Stomach smooth muscle (tissue), 2 donors: ENCODE results near the gene SLC7A8.

Source experiments
- H3K27ac ChIP-seq: one replicate; pipeline ENCODE4 v1.7.0; 2013; ENCODE audit warnings: mild to moderate bottlenecking, low read length, inconsistent platforms
- H3K27me3 ChIP-seq, 2 donors: one replicate each; pipeline ENCODE4 v1.7.0; 2013; ENCODE audit warnings: low read length in 2 of 2; ENCODE audit not compliant: insufficient read depth in 2 of 2, control insufficient read depth in 1 of 2
- H3K36me3 ChIP-seq, 2 donors: one replicate each; pipeline ENCODE4 v1.7.0; 2013; ENCODE audit warnings: low read length in 2 of 2; ENCODE audit not compliant: control insufficient read depth in 2 of 2, insufficient read depth in 2 of 2
- H3K4me1 ChIP-seq: one replicate; pipeline ENCODE4 v1.7.0; 2013; ENCODE audit warnings: low read length; ENCODE audit not compliant: control insufficient read depth, insufficient read depth
- H3K4me3 ChIP-seq, 2 donors: one replicate each; pipeline ENCODE4 v1.7.0; 2013; ENCODE audit warnings: low read length in 2 of 2
- H3K9ac ChIP-seq, 2 donors: one replicate each; pipeline ENCODE4 v1.7.0; 2013; ENCODE audit warnings: low read length in 2 of 2, mild to moderate bottlenecking in 1 of 2
- H3K9me3 ChIP-seq, 2 donors: one replicate each; pipeline ENCODE4 v1.7.0; 2013; ENCODE audit warnings: low read length in 2 of 2; ENCODE audit not compliant: control insufficient read depth in 2 of 2
- donor health status: healthy.
- donor health status: Pancreatic carcinoma.

SLC7A8 gene

GRCh38 chr14:23130871-23131270 lies 52.6 kb downstream of the SLC7A8 start:
- Histone ChIP-seq H3K4me3 (no peak overlapping the region), H3K27ac (peak overlapping the region; percentile 6), H3K27me3 (no peaks in the 10 kb centered on the region), H3K9me3 (no peaks in the 10 kb centered on the region), H3K9ac (no peak overlapping the region), H3K4me1 (peaks cover under 1% of the 10 kb centered on the region), H3K36me3 (peaks cover 0 to 31% of the 10 kb centered on the region in 2 donors)

- H3K9ac ChIP-seq: no peak overlapping the region
- no peak overlapping the region for H3K4me3 ChIP-seq
- H3K27me3 ChIP-seq: no peaks in the 10 kb centered on the region
- H3K9me3 ChIP-seq: no peaks in the 10 kb centered on the region
- H3K4me1 ChIP-seq: peaks cover 3% of the 10 kb centered on the region
- H3K27ac ChIP-seq: no peak overlapping the region
- peaks cover 0 to 31% of the 10 kb centered on the region in 2 donors for H3K36me3 ChIP-seq
Measured at GRCh38 chr14:23129759-23130316, 53.6 kb downstream of the SLC7A8 start.

- H3K36me3 ChIP-seq: peaks cover 0 to 31% of the 10 kb centered on the region in 2 donors
- H3K27ac ChIP-seq: no peak overlapping the region
- H3K9ac ChIP-seq: no peak overlapping the region
- no peak overlapping the region for H3K4me3 ChIP-seq
- no peaks in the 10 kb centered on the region for H3K27me3 ChIP-seq
- H3K4me1 ChIP-seq: peaks cover 3% of the 10 kb centered on the region
- no peaks in the 10 kb centered on the region for H3K9me3 ChIP-seq
Measured at GRCh38 chr14:23128969-23129758, 54.3 kb downstream of the SLC7A8 start.

GRCh38 chr14:23127861-23128260 lies 55.6 kb downstream of the SLC7A8 start:
- Histone ChIP-seq H3K4me1 (peaks cover 5% of the 10 kb centered on the region), H3K27me3 (no peaks in the 10 kb centered on the region), H3K36me3 (peaks cover 0 to 31% of the 10 kb centered on the region in 2 donors), H3K9me3 (no peaks in the 10 kb centered on the region), H3K4me3 (no peak overlapping the region), H3K27ac (no peak overlapping the region), H3K9ac (no peak overlapping the region)

GRCh38 chr14:23126548-23127278 lies 56.7 kb downstream of the SLC7A8 start:
- no peak overlapping the region for H3K9ac ChIP-seq
- no peaks in the 10 kb centered on the region for H3K9me3 ChIP-seq
- peaks cover 5% of the 10 kb centered on the region for H3K4me1 ChIP-seq
- H3K27ac ChIP-seq: no peak overlapping the region
- H3K36me3 ChIP-seq: peaks cover 0 to 31% of the 10 kb centered on the region in 2 donors
- H3K27me3 ChIP-seq: no peaks in the 10 kb centered on the region
- no peak overlapping the region for H3K4me3 ChIP-seq

GRCh38 chr14:23125933-23126524 lies 57.4 kb downstream of the SLC7A8 start:
- H3K4me1 ChIP-seq: peaks cover 10% of the 10 kb centered on the region
- H3K9me3 ChIP-seq: no peaks in the 10 kb centered on the region
- H3K4me3 ChIP-seq: no peak overlapping the region
- H3K36me3 ChIP-seq: peaks cover 0 to 26% of the 10 kb centered on the region in 2 donors
- H3K9ac ChIP-seq: no peak overlapping the region
- H3K27me3 ChIP-seq: no peaks in the 10 kb centered on the region
- H3K27ac ChIP-seq: no peak overlapping the region

- H3K9me3 ChIP-seq: no peaks in the 10 kb centered on the region
- H3K9ac ChIP-seq: no peak overlapping the region
- H3K27ac ChIP-seq: no peak overlapping the region
- H3K27me3 ChIP-seq: no peaks in the 10 kb centered on the region
- H3K4me1 ChIP-seq: peaks cover 15% of the 10 kb centered on the region
- H3K4me3 ChIP-seq: no peak overlapping the region
- peaks cover 0 to 21% of the 10 kb centered on the region in 2 donors for H3K36me3 ChIP-seq
Measured at GRCh38 chr14:23125011-23125410, 58.4 kb downstream of the SLC7A8 start.

GRCh38 chr14:23124337-23124954 lies 59.0 kb downstream of the SLC7A8 start:
- H3K27ac ChIP-seq: no peak overlapping the region
- no peaks in the 10 kb centered on the region for H3K27me3 ChIP-seq
- no peak overlapping the region for H3K4me3 ChIP-seq
- no peak overlapping the region for H3K9ac ChIP-seq
- no peaks in the 10 kb centered on the region for H3K9me3 ChIP-seq
- H3K36me3 ChIP-seq: peaks cover 0 to 17% of the 10 kb centered on the region in 2 donors
- peaks cover 15% of the 10 kb centered on the region for H3K4me1 ChIP-seq

GRCh38 chr14:23123419-23123818 lies 60.0 kb downstream of the SLC7A8 start:
- Histone ChIP-seq H3K4me3 (no peak overlapping the region), H3K4me1 (peaks cover 15% of the 10 kb centered on the region), H3K36me3 (peaks cover 0 to 7% of the 10 kb centered on the region in 2 donors), H3K27me3 (no peaks in the 10 kb centered on the region), H3K9me3 (no peaks in the 10 kb centered on the region), H3K9ac (no peak overlapping the region), H3K27ac (no peak overlapping the region)

GRCh38 chr14:23122086-23122485 lies 61.4 kb downstream of the SLC7A8 start:
- Histone ChIP-seq H3K36me3 (no peaks in the 10 kb centered on the region), H3K4me1 (peaks cover 15% of the 10 kb centered on the region), H3K4me3 (no peak overlapping the region), H3K9ac (no peak overlapping the region), H3K27me3 (peaks cover 0 to 3% of the 10 kb centered on the region in 2 donors), H3K27ac (no peak overlapping the region), H3K9me3 (no peaks in the 10 kb centered on the region)
